Measurements from ENCODE around the gene ALOX15. TPM values are rescaled to one million over a fixed set of nuclear protein-coding genes. Genes with fewer than 3 reads are reported as not detected.

ALOX15 gene
- total RNA-seq, 6 donors from 2014 or later: 2.4 to 26.0 (median 10.0) TPM

DNA sequence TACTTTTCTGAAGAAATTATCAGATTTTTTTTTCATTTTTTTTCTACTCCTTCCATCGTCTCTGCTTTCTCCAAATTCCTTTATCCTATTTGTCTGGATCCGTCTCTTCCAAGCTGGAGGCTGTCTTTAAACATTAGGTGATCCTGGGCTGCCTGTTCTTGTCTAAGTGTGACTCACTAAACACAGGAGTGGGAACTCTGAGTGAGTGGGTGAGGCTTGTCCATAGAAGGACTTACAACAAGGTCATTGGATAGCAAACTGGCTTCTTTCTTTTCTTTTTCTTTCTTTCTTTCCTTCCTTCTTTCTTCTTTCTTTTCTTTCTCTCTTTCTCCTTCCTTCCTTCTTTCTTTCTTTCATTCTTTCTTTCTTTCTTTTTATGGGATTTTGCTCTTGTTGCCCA lies 18.2 kb downstream of the ALOX15 start:
- no peak for ATAC-seq (ENCODE audit: low FRiP score in 2 of 2)

GRCh38 chr17:4622375-4622774 lies 19.1 kb downstream of the ALOX15 start:
- TF ChIP-seq EP300 (IDR thresholded peaks at IDR 0.05): no peak
- TF ChIP-seq POLR2AphosphoS5 (IDR thresholded peaks at IDR 0.05): no peak
- TF ChIP-seq POLR2A (IDR thresholded peaks at IDR 0.05): no peak
- TF ChIP-seq, protein P1, sequence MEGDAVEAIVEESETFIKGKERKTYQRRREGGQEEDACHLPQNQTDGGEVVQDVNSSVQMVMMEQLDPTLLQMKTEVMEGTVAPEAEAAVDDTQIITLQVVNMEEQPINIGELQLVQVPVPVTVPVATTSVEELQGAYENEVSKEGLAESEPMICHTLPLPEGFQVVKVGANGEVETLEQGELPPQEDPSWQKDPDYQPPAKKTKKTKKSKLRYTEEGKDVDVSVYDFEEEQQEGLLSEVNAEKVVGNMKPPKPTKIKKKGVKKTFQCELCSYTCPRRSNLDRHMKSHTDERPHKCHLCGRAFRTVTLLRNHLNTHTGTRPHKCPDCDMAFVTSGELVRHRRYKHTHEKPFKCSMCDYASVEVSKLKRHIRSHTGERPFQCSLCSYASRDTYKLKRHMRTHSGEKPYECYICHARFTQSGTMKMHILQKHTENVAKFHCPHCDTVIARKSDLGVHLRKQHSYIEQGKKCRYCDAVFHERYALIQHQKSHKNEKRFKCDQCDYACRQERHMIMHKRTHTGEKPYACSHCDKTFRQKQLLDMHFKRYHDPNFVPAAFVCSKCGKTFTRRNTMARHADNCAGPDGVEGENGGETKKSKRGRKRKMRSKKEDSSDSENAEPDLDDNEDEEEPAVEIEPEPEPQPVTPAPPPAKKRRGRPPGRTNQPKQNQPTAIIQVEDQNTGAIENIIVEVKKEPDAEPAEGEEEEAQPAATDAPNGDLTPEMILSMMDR (IDR thresholded peaks at IDR 0.05): no peak
- H3K9me3 ChIP-seq: no peaks in the 10 kb centered on the region
- DNase-seq (no peak), ATAC-seq (ENCODE audit: low FRiP score in 2 of 2) (no peak)
- H3K36me3 ChIP-seq: no peaks in the 10 kb centered on the region
- H3K4me3 ChIP-seq: no peak overlapping the region
- WGBS, 2 donors: 93 to 98% methylated on average over 1 of the region's 1 CpG
- no peaks in the 10 kb centered on the region for H3K27me3 ChIP-seq
- peaks cover 4 to 8% (median 6%) of the 10 kb centered on the region in 4 donors for H3K4me1 ChIP-seq
- H3K27ac ChIP-seq: no peak overlapping the region

More for the DNA sequence above, 18.2 kb downstream of the ALOX15 start:
- Histone ChIP-seq H3K27ac (no peak overlapping the region), H3K4me3 (no peak overlapping the region), H3K27me3 (no peaks in the 10 kb centered on the region), H3K9me3 (no peaks in the 10 kb centered on the region), H3K4me1 (peaks cover 4 to 8% (median 6%) of the 10 kb centered on the region in 4 donors), H3K36me3 (no peaks in the 10 kb centered on the region)
- DNase-seq: no peak
- TF ChIP-seq POLR2A (IDR thresholded peaks at IDR 0.05) (no peak), POLR2AphosphoS5 (IDR thresholded peaks at IDR 0.05) (no peak), EP300 (IDR thresholded peaks at IDR 0.05) (no peak)
- TF ChIP-seq, protein P1 (IDR thresholded peaks at IDR 0.05): no peak
- WGBS, 2 donors: 83 to 85% methylated on average over 2 of the region's 2 CpGs

GRCh38 chr17:4620531-4621101 lies 20.9 kb downstream of the ALOX15 start:
- TF ChIP-seq POLR2A (IDR thresholded peaks at IDR 0.05): no peak
- TF ChIP-seq POLR2AphosphoS5 (IDR thresholded peaks at IDR 0.05): no peak
- TF ChIP-seq, protein P1 (IDR thresholded peaks at IDR 0.05): no peak
- TF ChIP-seq EP300 (IDR thresholded peaks at IDR 0.05): no peak
- no peaks in the 10 kb centered on the region for H3K27me3 ChIP-seq
- H3K36me3 ChIP-seq: no peaks in the 10 kb centered on the region
- no peak overlapping the region for H3K4me3 ChIP-seq
- no peaks in the 10 kb centered on the region for H3K9me3 ChIP-seq
- DNase-seq: no peak
- WGBS, 2 donors: 89 to 94% methylated on average over 4 of the region's 4 CpGs
- no peak overlapping the region for H3K27ac ChIP-seq
- ATAC-seq (ENCODE audit: low FRiP score in 2 of 2): no peak
- peaks cover 1 to 5% (median 3%) of the 10 kb centered on the region in 4 donors for H3K4me1 ChIP-seq

- 61 to 63% methylated on average over 15 of the region's 15 CpGs for WGBS, 2 donors
- TF ChIP-seq POLR2AphosphoS5 (IDR thresholded peaks at IDR 0.05) (no peak), POLR2A (IDR thresholded peaks at IDR 0.05) (no peak), EP300 (IDR thresholded peaks at IDR 0.05) (no peak)
- TF ChIP-seq, protein P1 (IDR thresholded peaks at IDR 0.05): no peak
Observed at GRCh38 chr17:4617590-4618351, 23.7 kb downstream of the ALOX15 start.

More at GRCh38 chr17:4617590-4618351, 23.7 kb downstream of the ALOX15 start:
- Histone ChIP-seq H3K9me3 (no peaks in the 10 kb centered on the region), H3K4me1 (no peaks in the 10 kb centered on the region), H3K36me3 (no peaks in the 10 kb centered on the region), H3K27ac (no peak overlapping the region), H3K4me3 (no peak overlapping the region), H3K27me3 (no peaks in the 10 kb centered on the region)
- no peak for ATAC-seq (ENCODE audit: low FRiP score in 2 of 2)
- DNase-seq: no peak
